HG03097 (cell line): ENCODE results near the gene SLC1A3.
A peak's percentile ranks its signal among the peaks of the same experiment; 100 is the strongest.

Experiments
- ATAC-seq: cut with Tn5 transposase; IDR thresholded peaks from one replicate; pipeline ENCODE4 v1.9.1; 2021; ENCODE audit not compliant: unreplicated experiment, low FRiP score

The SLC1A3 gene

DNA sequence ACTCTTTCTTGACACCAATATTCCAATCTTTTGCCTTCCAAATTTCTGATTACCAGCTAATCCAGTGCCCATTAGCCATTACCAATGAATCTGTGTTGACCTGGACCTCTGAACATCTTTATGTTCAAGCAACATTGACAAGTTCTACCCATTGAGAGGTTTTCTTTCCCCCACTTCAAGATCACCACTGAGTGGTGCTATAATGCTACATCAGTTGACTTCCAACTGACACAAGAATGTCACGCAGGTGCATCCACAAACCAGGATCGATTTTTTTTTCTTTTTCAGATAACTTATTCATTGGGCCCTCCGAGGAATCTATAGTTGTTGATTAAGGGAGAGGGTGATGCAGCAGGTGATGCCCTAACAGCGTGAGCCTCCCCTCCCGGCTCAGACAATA, 102.6 kb downstream of the SLC1A3 start:
- no peak for ATAC-seq

DNA sequence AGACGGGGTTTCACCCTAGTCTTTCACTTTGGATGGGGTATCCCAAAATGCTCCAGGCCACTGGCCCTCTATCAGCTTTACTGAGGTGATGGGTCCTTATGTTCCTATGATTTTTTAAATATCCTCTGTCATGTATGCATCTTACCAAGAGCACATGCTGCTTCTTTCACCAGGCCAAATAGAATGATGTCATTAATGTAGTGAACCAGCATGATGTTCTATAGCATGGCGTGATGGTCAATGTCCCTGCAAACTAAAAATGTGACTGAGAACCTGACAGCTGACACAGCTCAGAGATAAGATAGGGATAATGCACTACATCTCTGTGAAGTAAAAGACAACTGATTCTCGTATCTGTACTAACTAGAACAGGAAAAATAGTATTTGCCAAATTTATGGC, 103.6 kb downstream of the SLC1A3 start:
- no peak for ATAC-seq

DNA sequence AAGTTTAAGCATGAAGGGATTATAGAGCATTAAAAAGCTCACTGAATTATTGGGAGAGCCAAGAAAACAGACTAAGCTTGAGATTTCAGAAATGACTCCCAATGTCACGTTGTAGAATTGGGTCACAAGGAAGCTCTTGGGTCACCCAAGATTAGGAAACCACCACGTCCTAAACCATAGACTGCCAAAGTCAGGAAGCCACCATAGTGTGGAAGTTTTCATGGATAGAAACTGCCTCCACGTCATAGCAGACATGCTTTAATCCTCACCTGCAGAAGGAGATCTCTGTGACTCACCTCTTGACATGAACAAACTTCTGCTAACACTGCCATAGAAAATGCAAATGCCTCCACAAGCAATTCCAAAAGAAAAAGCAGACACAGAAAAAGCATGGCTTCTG, 106.3 kb downstream of the SLC1A3 start:
- no peak for ATAC-seq

DNA sequence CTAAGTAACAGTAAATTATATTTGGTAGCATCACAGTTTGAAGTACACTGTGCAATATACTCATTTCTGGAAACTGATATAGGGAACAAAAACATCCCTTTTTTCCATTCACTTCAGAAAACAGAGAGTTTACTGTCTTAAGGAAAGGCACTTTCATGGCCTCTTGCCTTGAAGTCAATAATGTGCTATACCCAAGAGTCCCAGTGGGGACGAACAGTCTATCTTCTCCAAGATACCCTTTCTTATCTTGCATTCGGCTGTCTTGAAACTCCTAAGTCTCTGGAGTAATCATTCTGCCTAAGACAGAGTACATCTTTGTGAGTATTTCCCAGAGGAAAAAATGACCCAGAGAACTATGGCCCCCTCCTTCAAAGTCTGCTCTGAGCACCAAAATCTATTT, 107.1 kb downstream of the SLC1A3 start:
- no peak for ATAC-seq

GRCh38 chr5:36717131-36717695, 110.8 kb downstream of the SLC1A3 start:
- no peak for ATAC-seq

- no peak for ATAC-seq
Measured at GRCh38 chr5:36719282-36719681, 112.9 kb downstream of the SLC1A3 start.

DNA sequence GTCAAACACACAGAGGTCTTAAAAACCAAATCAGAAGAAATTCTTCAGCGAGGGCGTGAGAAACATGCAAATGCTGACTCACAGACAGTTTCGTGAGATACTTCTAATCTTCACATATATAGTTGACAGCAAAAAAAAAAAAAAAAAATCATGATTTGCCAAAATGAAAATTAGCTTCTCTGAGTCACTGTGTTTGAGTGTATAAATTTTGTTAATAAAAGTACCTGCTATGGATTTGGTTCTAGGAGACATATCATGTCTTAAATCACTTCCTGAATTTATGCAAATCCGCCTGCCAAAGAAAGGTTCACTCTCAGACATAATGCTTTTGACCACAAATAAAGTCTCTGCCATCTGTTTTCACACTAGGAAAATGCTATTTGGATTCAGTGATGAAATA, 114.3 kb downstream of the SLC1A3 start:
- ATAC-seq: no peak

GRCh38 chr5:36721664-36722235, 115.3 kb downstream of the SLC1A3 start:
- ATAC-seq: no peak

GRCh38 chr5:36722900-36723299, 116.5 kb downstream of the SLC1A3 start:
- no peak for ATAC-seq

DNA sequence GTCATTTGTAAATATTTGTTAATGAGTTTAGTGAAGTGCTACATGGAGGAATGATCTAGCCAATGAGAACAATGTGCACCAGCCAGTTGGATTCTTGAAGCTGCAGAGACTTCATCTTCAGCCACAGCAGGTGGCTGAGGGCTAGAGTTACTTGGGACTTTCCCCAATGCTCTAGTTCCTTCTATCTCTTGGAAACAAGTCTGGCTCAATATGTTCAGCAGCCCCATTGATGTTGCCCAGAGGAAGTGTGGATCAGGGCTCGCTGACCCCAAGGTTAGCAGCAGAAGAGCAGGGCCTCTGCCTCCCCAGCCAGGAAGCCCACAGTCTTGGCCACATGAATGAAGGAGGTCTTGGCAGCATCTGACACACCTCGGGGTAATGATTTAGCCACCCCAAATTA, 117.5 kb downstream of the SLC1A3 start:
- ATAC-seq: peak; percentile 43

DNA sequence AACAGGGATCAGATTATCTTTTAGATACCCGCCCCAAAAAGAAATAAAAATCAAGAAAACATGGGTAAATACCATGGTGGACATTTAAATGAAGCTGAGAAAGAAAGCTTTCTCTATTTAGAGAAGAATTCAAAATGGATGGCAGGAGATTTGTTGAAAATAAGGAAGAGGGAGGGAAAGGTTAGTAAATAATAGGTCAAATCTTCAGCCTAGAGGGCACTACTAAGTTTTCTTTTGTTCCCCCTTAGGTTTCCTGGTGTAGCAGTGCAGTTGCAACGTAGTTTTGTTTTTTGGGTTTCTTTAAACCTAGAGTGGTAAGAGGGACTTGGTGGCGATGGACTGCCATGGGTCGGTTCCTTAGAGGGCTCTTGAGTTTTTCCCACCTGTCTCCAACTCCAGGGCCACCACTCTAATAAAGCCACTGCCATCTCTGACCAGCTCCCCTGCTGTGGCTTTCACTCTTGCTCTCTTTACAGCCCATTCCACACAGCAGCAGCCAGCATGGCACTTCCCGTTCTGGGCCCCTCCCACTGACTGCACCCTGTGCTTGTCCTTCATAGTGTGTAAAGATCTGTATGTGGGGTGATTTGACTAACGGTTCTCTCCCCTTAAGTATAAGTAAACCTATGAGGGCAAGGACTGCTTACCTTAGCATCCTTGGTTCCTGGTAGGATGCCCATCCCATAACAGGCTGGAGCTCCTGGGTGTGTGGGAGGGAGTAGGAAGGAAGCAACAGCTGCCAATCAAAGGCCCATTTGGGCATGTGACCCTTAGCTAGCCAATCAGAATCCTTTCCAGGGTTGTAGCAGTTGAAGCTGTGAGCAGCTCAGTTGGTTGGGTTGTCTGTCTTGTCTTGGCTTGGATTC, 118.3 kb downstream of the SLC1A3 start:
- peak; percentile 64 for ATAC-seq

DNA sequence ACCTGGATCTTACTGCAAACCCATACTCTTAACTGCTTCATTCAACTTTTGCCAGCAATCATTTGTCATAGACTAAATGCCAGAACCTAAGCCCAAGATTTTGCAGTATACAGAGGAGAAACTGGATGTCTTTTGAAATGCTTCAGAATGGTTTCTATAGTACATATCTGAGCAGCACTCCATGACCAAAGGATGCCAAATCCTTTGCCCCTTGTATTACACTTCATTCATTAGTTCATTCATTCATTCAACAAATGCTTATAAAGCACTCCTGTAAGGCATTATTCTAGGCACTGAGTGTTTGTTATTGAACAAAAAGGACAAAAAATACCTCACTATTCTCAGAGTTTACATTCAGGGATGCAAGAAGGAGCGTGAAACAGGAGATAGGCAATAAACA, 119.9 kb downstream of the SLC1A3 start:
- ATAC-seq: no peak

DNA sequence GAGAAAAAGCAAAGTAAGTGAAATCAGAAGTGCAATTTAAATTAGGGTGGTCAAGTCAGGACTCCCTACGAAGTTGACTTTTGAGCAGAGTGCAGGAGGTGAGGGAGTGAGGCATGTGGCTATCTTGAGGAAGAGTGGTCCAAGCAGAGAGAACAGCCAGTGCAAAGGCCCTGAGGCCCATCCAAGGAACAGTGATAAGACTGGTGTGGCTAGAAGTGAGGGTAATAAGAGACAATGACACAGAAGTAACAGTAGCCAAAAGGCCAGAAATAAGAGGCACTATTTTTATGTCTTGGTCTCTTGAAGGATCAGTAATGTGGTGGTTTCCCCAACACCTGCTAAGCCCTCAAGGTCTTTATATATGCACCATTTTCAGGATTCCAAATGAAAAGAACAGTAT, 120.4 kb downstream of the SLC1A3 start:
- ATAC-seq: no peak

- no peak for ATAC-seq
Measured at GRCh38 chr5:36728697-36729543, 122.5 kb downstream of the SLC1A3 start.

DNA sequence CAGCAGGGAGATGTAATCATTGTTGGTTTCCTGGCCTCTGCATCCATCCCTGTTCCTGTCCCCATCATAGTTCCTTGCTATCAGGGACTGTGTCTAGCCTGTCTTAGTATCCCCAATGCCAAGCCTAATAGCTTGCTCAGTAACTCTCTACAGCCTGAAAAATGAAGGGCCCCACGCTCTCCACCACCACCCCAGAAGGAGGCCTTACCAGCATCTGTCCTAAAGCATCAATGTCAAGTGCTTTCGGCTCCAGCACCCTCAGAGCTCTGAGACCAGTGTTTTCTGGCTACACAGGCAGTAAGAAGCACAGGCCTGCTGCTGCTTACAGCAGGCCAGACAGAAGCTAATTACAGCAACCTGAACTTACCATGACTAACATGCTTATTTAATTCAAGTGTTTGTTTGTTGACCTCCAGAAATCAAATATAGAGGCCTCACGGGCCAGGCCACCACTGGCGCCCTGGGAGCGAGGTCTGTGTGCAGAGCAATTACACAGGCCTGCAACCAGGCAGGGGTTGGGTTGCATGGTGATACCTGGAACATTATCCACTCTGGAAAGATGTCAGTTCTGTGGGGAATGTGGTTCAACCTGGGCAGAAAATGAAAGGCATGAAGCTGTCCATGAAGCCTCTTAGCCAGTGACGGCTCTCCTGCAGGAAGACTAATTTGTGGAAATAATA, 124.3 kb downstream of the SLC1A3 start:
- ATAC-seq: no peak

- ATAC-seq: no peak
Measured at GRCh38 chr5:36733183-36733582, 126.8 kb downstream of the SLC1A3 start.

DNA sequence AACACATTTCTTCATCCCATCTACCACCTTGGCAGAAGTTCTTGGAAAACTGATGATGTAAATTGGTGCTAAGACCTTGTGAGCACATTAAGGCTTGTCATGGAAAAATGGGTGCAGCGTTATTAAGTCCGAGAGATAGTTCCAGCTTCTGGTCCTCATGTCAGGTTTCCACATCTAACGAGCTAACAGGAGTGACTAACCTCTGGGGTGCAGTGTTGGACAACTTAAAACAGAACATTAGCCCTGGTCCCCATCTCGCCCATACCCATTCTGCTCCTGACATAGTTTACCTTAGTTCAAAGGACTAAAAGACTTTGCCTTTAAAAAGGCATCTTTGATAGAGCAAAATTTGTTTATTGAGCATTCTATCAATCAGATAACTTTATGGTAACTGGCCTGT, 128.0 kb downstream of the SLC1A3 start:
- no peak for ATAC-seq

DNA sequence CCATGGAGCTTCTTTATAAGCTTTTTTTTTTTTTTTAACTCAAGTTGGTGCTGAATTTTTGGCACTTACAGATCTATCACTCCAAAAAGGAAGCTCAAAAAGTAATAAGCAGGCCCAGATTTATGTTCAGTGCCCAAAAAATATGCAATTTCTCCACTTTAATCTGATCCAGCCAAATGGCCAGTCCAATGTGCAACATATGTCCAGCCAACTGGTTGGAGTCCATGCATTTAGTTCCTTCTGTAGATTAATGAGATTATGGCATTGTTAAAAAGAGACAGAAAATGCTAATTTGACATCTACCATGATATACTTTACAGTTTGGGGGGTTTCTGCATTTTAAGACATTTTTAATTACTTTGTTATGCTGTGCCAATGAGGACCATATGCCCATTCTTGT, 129.5 kb downstream of the SLC1A3 start:
- no peak for ATAC-seq
